IPS DF 6.9 (cell line): ENCODE results near the gene KRT31.

Experiments used
- DNase-seq: peaks from one replicate; pipeline ENCODE4 v3.0.0-alpha.2; 2013; ENCODE audit warnings: low read depth, low spot score
- H3K27ac ChIP-seq: one replicate; pipeline ENCODE4 v1.5.1; 2013; ENCODE audit warnings: low read length, control low read depth
- H3K27me3 ChIP-seq: 2 replicates; pipeline ENCODE4 v1.6.1; 2013; ENCODE audit warnings: mild to moderate bottlenecking, low read length; ENCODE audit not compliant: control insufficient read depth, insufficient read depth
- H3K36me3 ChIP-seq: 2 replicates; pipeline ENCODE4 v1.6.1; 2013; ENCODE audit warnings: low read length; ENCODE audit not compliant: control insufficient read depth, insufficient read depth
- H3K4me1 ChIP-seq: 2 replicates; pipeline ENCODE4 v1.6.1; 2013; ENCODE audit warnings: low read length; ENCODE audit not compliant: control insufficient read depth, insufficient read depth
- H3K4me3 ChIP-seq: 2 replicates; pipeline ENCODE4 v1.5.1; 2013; ENCODE audit warnings: mild to moderate bottlenecking, low read length
- H3K9me3 ChIP-seq: 2 replicates; pipeline ENCODE4 v1.6.1; 2013; ENCODE audit warnings: low read length, inconsistent platforms; ENCODE audit not compliant: control insufficient read depth, insufficient read depth
- WGBS: extraction: QIAGEN DNeasy Blood & Tissue Kit; methylation state at CpG from one replicate; pipeline ENCODE4 v1.1.7; 2013; ENCODE audit warnings: mixed read lengths, missing lambda C conversion rate; ENCODE audit not compliant: insufficient read length, insufficient coverage; 5-methylcytosine and 5-hydroxymethylcytosine counted together

Gene KRT31

GRCh38 chr17:41418116-41418860 lies 20.9 kb upstream of the KRT31 start:
- no peaks in the 10 kb centered on the region for H3K27me3 ChIP-seq
- no CpG with 5 or more reads among the region's 7 CpGs for WGBS
- no peak for DNase-seq
- no peaks in the 10 kb centered on the region for H3K9me3 ChIP-seq
- no peak overlapping the region for H3K4me3 ChIP-seq
- H3K4me1 ChIP-seq = peaks cover 1% of the 10 kb centered on the region; the same call in 1 of the 2 replicates
- H3K36me3 ChIP-seq = no peaks in the 10 kb centered on the region
- H3K27ac ChIP-seq = no peak overlapping the region

GRCh38 chr17:41417576-41418015 lies 20.2 kb upstream of the KRT31 start:
- no peak overlapping the region for H3K27ac ChIP-seq
- H3K9me3 ChIP-seq = no peaks in the 10 kb centered on the region
- H3K4me1 ChIP-seq = peaks cover 1% of the 10 kb centered on the region; the same call in 1 of the 2 replicates
- no peaks in the 10 kb centered on the region for H3K27me3 ChIP-seq
- no peak overlapping the region for H3K4me3 ChIP-seq
- peak; percentile 29 for DNase-seq
- no CpG with 5 or more reads among the region's 4 CpGs for WGBS
- H3K36me3 ChIP-seq = no peaks in the 10 kb centered on the region

DNA sequence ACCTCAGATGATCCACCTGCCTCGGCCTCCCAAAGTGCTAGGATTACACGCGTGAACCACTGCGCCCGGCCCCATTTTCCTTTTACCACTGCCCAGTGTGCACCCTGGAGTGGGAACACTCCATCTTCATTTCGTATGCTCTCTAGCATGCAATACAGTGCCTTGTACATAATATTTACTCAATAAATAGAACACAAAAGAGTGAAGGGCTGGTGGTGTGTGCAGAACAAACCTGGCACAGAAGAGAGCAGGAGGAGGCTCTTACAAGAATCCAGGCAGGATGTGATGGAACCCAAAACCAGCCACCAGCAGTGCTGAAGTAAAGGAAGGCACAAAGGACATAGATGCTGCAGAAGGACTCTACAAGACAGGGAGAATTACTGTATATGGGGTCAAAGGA lies 19.7 kb upstream of the KRT31 start:
- no peak for DNase-seq
- no CpG with 5 or more reads among the region's 6 CpGs for WGBS
- no peaks in the 10 kb centered on the region for H3K27me3 ChIP-seq
- H3K4me3 ChIP-seq = no peak overlapping the region
- peaks cover 1% of the 10 kb centered on the region; the same call in 1 of the 2 replicates for H3K4me1 ChIP-seq
- no peaks in the 10 kb centered on the region for H3K9me3 ChIP-seq
- H3K27ac ChIP-seq = no peak overlapping the region
- H3K36me3 ChIP-seq = no peaks in the 10 kb centered on the region

GRCh38 chr17:41416479-41416878 lies 19.1 kb upstream of the KRT31 start:
- DNase-seq = no peak
- WGBS = no CpG with 5 or more reads among the region's 5 CpGs
- Histone ChIP-seq H3K9me3 (no peaks in the 10 kb centered on the region), H3K27me3 (no peaks in the 10 kb centered on the region), H3K36me3 (no peaks in the 10 kb centered on the region), H3K27ac (no peak overlapping the region), H3K4me3 (no peak overlapping the region), H3K4me1 (peaks cover 1% of the 10 kb centered on the region; the same call in 1 of the 2 replicates)

DNA sequence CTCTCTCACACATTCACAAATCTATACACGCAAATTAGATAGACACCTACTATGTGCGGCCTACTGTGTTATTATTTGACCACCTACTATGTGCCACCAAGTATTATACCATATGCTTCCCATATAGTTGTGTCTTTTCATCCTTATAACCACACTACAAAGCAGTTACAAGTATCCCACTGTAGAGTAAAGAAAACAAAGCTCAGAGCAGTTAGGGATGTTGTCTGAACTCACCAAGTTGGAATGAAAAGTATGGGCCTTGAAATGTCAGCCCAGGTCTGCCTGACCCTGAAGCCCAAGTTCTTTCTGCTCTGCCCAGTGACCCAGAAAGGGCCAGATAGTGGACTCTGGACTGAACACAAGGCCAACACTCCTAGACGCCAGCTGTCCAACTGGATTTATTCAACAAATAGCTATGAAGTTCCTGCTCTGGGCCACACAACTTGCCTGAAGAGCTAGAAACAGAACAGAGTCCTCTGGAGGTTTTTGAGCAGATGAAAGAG lies 18.5 kb upstream of the KRT31 start:
- Histone ChIP-seq H3K9me3 (no peaks in the 10 kb centered on the region), H3K4me3 (no peak overlapping the region), H3K36me3 (no peaks in the 10 kb centered on the region), H3K27ac (no peak overlapping the region), H3K27me3 (no peaks in the 10 kb centered on the region), H3K4me1 (peaks cover 1% of the 10 kb centered on the region; the same call in 1 of the 2 replicates)
- WGBS = no CpG with 5 or more reads among the region's 3 CpGs
- no peak for DNase-seq

DNA sequence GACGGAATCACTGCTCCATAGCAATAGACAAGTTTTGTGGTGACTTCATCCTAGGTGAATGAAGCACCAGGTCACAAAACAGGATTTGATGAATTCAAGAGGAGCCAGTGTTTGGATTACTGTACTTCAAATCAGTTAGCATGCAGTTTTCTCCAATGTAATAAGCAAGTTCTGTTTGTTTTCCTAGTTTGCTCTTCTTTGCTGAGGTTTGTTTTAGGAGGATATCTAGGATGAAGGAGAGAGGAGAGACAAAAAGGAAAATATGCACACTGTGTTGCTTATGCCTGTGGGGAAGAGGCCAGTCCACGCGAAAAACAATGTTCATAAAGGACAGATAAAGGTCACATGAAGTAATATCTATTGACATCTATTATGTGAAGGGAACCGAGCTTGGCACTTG lies 18.0 kb upstream of the KRT31 start:
- no peak overlapping the region for H3K27ac ChIP-seq
- DNase-seq = no peak
- H3K4me3 ChIP-seq = no peak overlapping the region
- no peaks in the 10 kb centered on the region for H3K9me3 ChIP-seq
- WGBS = no CpG with 5 or more reads among the region's 4 CpGs
- H3K36me3 ChIP-seq = no peaks in the 10 kb centered on the region
- peaks cover 1% of the 10 kb centered on the region; the same call in 1 of the 2 replicates for H3K4me1 ChIP-seq
- H3K27me3 ChIP-seq = no peaks in the 10 kb centered on the region

- no CpG with 5 or more reads among the region's 2 CpGs for WGBS
- H3K27me3 ChIP-seq = no peaks in the 10 kb centered on the region
- H3K27ac ChIP-seq = no peak overlapping the region
- DNase-seq = no peak
- H3K4me1 ChIP-seq = peaks cover 1% of the 10 kb centered on the region; the same call in 1 of the 2 replicates
- H3K36me3 ChIP-seq = no peaks in the 10 kb centered on the region
- no peaks in the 10 kb centered on the region for H3K9me3 ChIP-seq
- H3K4me3 ChIP-seq = no peak overlapping the region
These were observed 16.6 kb upstream of the KRT31 start for GRCh38 chr17:41413982-41414381.

- H3K4me1 ChIP-seq = peaks cover 1% of the 10 kb centered on the region; the same call in 1 of the 2 replicates
- no peaks in the 10 kb centered on the region for H3K36me3 ChIP-seq
- no peak overlapping the region for H3K4me3 ChIP-seq
- no peak overlapping the region for H3K27ac ChIP-seq
- no peaks in the 10 kb centered on the region for H3K9me3 ChIP-seq
- DNase-seq = peak; percentile 18
- H3K27me3 ChIP-seq = no peaks in the 10 kb centered on the region
- no CpG with 5 or more reads among the region's 5 CpGs for WGBS
These were observed 16.0 kb upstream of the KRT31 start for GRCh38 chr17:41413353-41413957.

GRCh38 chr17:41411072-41411840 lies 13.8 kb upstream of the KRT31 start:
- Histone ChIP-seq H3K9me3 (no peaks in the 10 kb centered on the region), H3K27me3 (no peaks in the 10 kb centered on the region), H3K36me3 (no peaks in the 10 kb centered on the region), H3K27ac (no peak overlapping the region), H3K4me3 (no peak overlapping the region), H3K4me1 (0 out of 2 replicates have a peak, but pooled peaks cover 1% of the 10 kb centered on the region)
- no peak for DNase-seq
- WGBS = no CpG with 5 or more reads among the region's 20 CpGs

GRCh38 chr17:41407226-41407625 lies 9.8 kb upstream of the KRT31 start:
- Histone ChIP-seq H3K27me3 (no peaks in the 10 kb centered on the region), H3K36me3 (no peaks in the 10 kb centered on the region), H3K4me1 (no peaks in the 10 kb centered on the region), H3K27ac (no peak overlapping the region), H3K9me3 (no peaks in the 10 kb centered on the region), H3K4me3 (no peak overlapping the region)
- no CpG with 5 or more reads among the region's 10 CpGs for WGBS
- no peak for DNase-seq
